Activated naive CD4-positive, alpha-beta T cell treated with anti-CD3 and anti-CD28 coated beads, Interleukin-2, amount 50 U/mL, for 16 hours (primary cell): Measurements from ENCODE around the gene GLS2.
A peak's percentile ranks its signal among the peaks of the same experiment; 100 is the strongest.
"Not testable (repeated sequence)": the region's sequence is repeated elsewhere in the genome, so short reads cannot be mapped to it uniquely, and the experiment has no call there.

Experiments
- DNase-seq: peaks from one replicate; pipeline ENCODE4 v3.0.0-alpha.2; 2020

Gene GLS2

GRCh38 chr12:56487448-56488040 is 417 bp downstream of the GLS2 start:
- DNase-seq, result peak; percentile 31

GRCh38 chr12:56486694-56487093 is 1.3 kb downstream of the GLS2 start:
- DNase-seq, result no peak

DNA sequence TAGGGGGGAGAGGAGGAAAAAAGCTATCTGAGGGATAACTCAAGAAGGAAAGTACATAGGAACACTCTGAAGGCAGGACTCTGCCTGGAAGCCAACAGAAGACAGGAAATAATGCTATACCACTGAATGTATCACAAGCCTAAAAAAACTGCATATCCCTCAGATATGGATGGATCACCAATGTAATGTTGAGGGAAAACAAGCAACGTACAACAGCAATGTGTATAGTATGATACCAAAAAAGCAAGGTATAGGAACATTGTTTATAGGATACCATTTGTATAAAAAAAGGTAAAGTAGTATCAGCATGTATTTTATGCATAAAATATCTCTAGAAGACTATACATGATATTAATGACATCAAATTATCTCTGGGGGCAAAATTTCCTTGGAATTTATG is 3.4 kb downstream of the GLS2 start:
- DNase-seq, result no peak

DNA sequence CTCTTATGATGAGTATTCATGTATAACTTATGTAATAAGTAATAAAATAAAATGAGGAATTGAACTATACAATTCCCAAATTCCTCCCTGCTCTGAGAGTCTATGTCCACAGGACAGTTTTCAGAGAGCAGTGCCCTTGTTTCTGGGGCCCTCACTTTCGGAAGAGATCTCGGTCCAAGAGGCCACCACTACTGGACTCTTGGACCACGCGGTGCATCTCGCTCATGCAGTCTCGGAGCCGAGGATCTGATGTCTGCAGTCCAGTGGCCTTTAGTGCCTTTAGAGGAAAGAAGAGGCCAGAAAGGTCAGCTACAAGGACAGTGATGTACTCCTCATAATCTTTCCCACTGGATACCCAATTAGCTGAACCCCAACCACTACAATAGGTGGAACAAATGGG is 8.3 kb downstream of the GLS2 start:
- DNase-seq, result no peak

DNA sequence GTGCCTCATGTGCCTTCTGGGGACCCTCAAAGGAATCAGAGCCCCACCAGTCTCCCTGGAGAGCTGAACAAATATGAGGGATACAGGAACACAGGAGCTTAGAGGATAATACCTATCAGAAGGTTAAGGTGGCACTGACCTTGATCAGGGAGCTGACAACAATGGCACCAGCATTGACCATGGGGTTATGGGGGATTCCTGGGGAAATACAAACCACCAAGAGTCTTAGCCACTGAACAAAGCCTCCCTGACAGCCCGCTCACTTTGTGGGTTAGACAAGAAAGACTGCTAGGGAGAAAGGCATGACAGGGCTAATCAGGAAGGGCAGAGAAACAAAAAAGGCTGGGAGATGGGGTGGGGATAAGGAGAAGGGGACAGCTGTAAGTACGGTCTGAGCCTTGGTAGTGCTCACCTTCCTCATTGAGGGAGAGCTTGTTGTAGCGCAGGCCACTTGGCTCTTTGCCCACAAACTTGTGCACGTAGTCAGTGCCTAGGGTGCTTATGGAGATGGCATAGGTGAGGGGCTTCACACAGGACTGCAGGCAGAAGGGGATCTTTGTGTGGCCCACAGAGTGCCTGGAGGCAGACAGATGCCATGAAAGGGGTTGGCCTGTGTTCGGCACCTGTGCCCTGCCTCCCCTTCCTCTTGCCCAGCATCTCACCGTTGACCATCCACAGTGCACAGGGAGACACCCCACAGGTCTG is 10.3 kb downstream of the GLS2 start:
- no peak for DNase-seq

- no peak for DNase-seq
Observed at GRCh38 chr12:56476972-56477432, 11.0 kb downstream of the GLS2 start.

DNA sequence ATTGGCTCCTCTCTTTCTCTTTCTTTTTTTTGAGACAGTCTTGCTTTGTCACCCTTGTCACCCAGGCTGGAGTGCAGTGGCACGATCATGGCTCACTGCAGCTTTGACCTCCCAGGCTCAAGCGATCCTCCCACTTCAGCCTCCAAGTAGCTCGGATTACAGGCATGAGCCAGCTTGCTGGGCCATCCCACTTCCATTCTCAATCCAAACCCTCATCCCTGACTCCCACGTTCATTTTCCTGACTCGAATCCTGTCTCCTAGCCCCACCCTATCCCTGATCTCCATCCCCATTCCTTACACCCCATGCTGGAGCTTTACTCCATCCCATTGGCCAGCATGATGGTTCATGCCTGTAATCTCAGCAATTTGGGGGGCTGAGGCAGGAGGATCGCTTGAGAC is 11.8 kb downstream of the GLS2 start:
- no peak for DNase-seq

DNA sequence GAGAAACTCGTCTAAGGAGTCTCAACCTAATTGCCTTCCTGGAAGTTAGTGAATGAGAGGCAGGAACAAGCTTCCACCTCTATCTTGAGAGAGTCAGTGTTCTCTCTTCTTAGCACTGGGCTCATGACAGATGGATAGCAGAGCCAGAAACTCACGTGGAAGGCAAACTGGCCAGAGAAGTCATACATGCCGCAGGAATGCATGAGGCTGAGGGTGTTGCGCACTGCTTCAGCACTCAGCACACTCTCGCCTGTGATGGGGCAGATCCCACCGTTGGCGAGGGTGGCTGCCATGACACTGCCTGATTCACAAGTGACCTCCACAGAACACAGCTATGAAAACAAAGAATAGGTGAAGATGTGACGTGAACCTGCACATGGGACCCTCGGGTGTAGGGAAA is 13.6 kb downstream of the GLS2 start:
- DNase-seq, result no peak

DNA sequence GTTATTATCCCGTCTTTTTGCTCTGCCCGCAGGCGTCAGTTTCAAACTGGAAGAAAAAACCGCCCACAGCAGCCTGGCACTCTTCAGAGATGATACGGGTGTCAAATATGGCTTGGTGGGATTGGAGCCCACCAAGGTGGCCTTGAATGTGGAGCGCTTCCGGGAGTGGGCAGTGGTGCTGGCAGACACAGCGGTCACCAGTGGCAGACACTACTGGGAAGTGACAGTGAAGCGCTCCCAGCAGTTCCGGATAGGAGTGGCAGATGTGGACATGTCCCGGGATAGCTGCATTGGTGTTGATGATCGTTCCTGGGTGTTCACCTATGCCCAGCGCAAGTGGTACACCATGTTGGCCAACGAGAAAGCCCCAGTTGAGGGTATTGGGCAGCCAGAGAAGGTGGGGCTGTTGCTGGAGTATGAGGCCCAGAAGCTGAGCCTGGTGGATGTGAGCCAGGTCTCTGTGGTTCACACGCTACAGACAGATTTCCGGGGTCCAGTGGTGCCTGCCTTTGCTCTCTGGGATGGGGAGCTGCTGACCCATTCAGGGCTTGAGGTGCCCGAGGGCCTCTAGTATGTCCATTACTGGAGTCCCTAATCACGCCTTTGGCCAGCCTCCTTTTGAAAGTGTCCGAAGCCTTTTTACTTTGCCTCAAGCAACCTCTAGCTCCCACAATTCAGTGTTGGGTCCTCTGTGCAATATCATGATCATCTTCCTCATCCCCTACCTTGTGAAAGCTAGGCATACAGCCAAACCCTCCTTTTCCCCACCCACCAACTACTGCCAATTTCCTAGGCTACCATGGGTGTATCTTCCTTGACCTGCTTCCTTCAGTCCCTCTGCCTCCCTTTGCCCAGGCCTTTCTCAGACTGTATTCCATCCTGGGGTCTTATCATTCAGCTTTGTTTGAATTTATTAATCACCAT is 18.7 kb downstream of the GLS2 start:
- DNase-seq, result no peak

- DNase-seq, result peak; percentile 93
Observed at GRCh38 chr12:56468216-56469006, 19.6 kb downstream of the GLS2 start, which contains the start of gene SPRYD4. TSS of gene SPRYD4 (plus strand) at chr12:56468578. CDS start at chr12:56468592, 14 bp downstream.

DNA sequence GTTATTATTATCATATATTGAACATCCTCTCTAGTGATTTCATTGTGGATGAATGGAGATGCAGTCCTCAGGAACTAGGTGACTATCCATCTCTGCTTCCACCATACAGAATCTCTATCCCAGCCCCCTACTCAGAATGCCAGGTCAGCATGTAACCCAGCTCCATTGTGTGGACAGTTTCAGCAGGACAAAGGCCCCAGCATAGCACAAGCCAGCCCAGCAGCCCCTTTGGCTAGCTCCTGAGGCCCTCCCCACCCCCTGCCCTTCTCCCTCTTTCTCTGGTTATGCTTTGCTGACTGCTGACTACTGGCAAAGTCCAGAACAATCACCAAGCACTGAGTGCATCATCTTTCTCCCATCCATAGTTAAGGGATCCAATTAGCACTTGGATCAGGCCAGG is 25.4 kb downstream of the GLS2 start:
- no peak for DNase-seq

- DNase-seq, result no peak
Observed at GRCh38 chr12:56461235-56462159, 26.5 kb downstream of the GLS2 start.

DNA sequence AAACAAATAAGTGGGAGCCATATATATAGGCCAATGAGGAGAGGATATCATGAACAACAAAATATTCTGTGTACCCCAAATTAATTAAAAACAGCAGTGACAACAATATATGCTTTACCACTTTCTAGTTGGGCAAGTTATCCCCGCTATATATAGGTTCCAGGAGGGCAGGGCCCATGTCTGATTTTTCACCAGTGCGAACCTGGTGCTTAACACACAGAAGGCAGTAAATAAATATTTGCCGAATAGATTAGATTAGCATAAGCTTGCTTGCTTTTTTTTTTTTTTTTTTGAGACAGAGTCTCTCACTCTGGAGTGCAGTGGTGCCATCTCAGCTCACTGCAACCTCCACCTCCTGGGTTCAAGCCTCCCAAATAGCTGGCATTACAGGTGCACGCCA is 30.1 kb downstream of the GLS2 start:
- DNase-seq, result no peak

- DNase-seq, result no peak
Observed at GRCh38 chr12:56454557-56454956, 33.4 kb downstream of the GLS2 start, which contains the start of gene MIP. TSS of gene MIP (minus strand) at chr12:56454657. CDS start at chr12:56454613, 44 bp downstream.

DNA sequence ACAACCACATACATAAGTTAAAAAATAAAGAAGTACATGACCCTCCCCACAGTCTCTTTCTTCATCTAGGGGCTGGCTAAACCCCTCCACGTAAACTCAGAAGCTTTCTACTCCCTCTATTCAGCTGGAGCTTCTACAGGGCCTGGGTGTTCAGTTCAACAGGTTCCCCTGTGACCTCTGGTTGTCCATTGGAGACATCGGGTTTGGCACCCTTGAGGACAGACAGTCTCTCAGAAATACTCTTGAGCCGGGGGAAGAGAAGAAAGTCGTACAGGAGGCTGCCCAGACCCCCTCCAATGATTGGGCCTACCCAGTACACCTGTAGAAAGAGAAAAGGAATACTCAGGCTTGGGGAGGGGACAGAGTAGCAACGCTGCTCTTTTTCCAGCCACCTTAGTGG is 36.8 kb downstream of the GLS2 start:
- DNase-seq, result no peak

- DNase-seq, result no peak
Observed at GRCh38 chr12:56450241-56450640, 37.7 kb downstream of the GLS2 start.

DNA sequence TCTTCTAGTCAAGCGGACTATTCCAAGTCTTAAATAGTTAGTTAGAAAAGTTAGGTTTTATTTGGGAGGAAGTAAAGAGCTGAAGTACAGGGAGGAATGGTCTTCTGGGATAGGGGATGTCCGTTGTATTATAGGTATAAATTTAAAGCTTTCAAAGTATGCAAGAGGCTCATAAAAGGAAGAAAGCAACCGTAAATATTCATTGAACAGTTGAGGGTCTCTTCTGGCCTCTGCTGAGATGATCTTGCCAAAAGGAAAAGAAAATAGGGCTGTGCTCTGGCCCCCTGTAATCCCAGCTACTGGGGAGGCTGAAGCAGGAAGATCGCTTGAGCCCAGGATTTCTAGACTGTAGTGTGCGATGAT is 38.4 kb downstream of the GLS2 start:
- DNase-seq, result no peak

DNA sequence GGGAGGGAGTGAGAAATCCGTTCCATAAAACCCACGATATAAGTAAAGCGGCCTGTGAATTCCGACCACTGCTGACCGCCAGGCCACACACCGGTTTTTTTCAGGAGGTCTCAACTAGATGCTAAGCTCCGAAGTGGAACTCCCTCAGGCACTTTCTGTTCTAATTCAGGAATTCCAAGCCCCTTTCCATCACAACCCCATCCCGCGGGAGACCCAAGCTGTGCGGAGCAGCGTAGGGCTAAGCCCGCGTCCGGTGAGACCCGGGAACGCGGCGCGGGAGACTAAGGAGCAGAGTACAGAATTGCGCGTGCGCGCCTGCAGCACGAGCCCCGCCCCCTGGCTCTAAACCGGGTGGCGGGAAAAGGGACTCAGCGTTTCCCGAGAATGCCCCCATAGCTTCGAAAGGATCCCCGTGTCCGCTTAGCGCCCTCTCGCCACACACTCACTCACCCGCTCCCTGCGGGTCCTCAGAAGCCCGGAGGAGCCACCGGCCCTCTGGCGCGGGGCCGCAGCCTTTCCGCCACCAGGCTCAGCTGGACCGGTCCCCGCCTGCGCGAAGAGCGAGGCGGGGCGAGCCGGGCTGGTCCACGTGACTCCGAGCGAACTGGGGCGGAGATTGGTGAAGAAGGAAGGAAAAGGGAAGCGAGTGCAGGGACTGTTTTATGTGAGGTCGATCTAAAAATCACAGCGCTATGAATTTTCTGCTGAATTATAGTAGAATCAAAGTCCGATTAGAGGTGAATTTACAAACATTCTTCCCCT is 38.9 kb downstream of the GLS2 start, which contains the start of gene TIMELESS:
TSS of gene TIMELESS (minus strand) at position 567 of the 762 bp plus-strand sequence. CDS start 15,256 bp downstream, outside the sequence.
- peak; percentile 85 for DNase-seq

DNA sequence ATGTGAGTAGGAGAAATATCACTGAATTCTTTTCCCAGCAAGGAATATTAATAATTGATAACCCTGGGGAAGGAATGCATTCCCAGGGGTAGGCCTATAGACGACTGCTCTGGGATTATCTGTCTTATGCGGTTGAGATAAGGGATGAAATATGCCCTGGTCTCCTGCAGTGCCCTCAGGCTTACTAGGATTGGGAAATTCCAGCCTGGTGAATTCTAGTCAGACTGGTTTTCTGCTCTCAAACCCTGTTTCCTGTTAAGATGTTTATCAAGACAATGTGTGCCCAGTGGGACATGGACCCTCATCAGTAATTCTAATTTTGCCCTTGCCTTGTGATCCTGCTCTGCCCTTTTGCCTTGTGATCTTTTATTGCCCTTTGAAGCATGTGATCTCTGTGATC is 44.8 kb downstream of the GLS2 start:
- not testable (repeated sequence) for DNase-seq

GRCh38 chr12:56437430-56438176 is 50.4 kb downstream of the GLS2 start:
- no peak for DNase-seq
